Panc1 (cell line): ENCODE data around the gene PALD1.

Experiments
- CTCF ChIP-seq: fragments of 450-650 bp; IDR thresholded peaks from 2 replicates; pipeline ENCODE4 v1.5.1; 2017; ENCODE audit warnings: mild to moderate bottlenecking
- POLR2AphosphoS5 ChIP-seq: IDR thresholded peaks from 2 replicates; pipeline ENCODE4 v1.6.1; 2012; ENCODE audit warnings: mild to moderate bottlenecking, low read depth, low read length, moderate library complexity
- REST ChIP-seq, 2 experiments: IDR thresholded peaks; 2 replicates each; pipeline ENCODE4 v1.6.1; 2011 to 2012; ENCODE audit warnings: low read depth in 2 of 2, control low read depth in 1 of 2, low read length in 1 of 2, mild to moderate bottlenecking in 1 of 2, moderate library complexity in 1 of 2; ENCODE audit not compliant: insufficient read depth in 1 of 2

GRCh38 chr10:70455213-70455630, 23.3 kb upstream of the PALD1 start:
- TF ChIP-seq CTCF (no peak), REST (IDR thresholded peaks at IDR 0.05; ENCODE audit: insufficient read depth in 1 of 2, low read depth in 2 of 2, low read length in 1 of 2) (no peak), POLR2AphosphoS5 (no peak)
